HG02852 (cell line): ENCODE results near the gene HBS1L.
"Not testable (repeated sequence)": the region's sequence is repeated elsewhere in the genome, so short reads cannot be mapped to it uniquely, and the experiment has no call there.

Source experiments
- ATAC-seq: cut with Tn5 transposase; IDR thresholded peaks from one replicate; pipeline ENCODE4 v1.9.1; 2021; ENCODE audit warnings: mild to moderate bottlenecking, moderate library complexity; ENCODE audit not compliant: unreplicated experiment

HBS1L gene

DNA sequence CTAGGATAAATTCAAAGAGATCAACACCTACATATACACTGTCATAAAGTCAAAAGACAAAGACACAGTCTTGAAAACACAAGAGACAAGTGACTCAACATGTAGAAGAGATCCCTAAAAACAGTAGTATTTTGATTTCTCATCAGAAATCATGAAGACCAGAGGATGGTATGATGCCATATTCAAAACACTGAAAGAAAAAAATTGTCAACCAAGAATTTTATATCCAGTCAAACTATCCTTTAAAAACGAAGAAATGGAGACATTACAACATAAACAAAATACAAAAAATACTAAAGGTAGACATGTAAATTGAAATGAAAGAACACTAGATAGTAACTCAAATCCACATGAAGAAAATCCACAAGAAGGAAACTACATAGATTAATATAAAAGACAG, 27.3 kb upstream of the HBS1L start:
- no peak for ATAC-seq

GRCh38 chr6:135075018-135075417, 20.4 kb upstream of the HBS1L start:
- no peak for ATAC-seq

DNA sequence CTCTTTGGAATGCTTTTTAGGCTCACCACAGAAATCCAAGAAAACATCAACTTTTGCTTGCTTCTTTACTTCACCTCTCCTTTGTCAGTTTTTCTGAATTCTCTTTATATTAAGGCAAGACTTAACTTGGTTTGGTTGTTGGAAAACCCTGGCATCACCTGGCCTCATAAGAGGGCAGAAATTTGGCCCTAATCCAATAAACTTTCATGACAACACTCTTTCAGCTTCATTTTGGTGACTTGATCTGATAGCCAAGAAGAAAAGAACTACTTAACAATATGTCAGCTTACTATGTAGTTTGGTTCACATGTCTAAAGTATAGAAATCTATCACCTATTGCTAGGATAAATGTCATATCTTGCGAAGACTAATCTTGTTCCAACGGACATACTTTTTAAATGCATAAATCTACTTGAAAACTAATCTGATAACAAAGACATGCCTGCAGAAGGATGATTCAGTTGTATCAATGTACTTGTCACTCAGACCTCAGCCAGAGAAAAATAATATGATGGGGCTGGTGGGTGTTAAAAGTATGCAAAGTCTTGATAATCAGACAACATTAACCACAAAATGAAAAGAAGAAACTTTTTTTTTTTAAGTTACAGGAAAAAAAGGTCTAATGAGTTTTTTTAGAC, 19.3 kb upstream of the HBS1L start:
- ATAC-seq = no peak

DNA sequence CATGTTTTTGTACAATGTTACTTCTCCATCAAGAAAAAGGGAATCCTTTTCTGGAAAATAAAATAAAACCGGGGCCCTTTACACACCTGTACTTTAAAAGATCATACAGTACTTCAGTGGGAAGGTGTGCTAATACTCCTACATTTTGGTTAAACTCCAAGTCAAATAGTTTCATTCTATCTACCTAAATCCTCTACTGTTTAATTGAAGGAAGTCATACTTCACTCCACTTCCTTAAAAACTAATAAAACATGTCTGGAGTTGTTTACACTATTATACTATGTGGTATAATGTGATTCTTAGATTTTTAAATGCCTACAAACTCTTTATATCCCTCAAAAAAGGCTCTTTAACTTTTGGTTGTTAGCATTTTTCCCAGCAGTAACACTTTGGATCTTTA, 18.6 kb upstream of the HBS1L start:
- ATAC-seq = no peak

DNA sequence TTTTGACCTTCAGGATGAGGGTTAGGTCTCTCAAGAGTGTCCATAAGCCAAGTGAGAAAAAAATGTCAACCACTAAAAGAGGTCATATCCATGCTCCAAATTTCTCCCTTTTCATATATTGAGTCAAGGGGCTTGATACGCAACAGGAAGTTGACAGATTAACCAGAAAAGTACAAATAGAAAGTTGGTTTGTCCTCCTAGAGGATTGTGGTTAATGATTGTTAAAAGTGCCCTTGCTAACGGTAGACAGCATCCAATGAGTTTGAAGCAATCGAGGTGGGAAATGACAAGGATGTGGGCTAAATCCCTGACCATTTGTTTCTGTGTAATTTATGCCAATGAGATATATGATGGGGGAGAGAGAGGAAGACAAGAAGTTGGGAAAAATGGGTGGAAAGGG, 18.1 kb upstream of the HBS1L start:
- no peak for ATAC-seq

DNA sequence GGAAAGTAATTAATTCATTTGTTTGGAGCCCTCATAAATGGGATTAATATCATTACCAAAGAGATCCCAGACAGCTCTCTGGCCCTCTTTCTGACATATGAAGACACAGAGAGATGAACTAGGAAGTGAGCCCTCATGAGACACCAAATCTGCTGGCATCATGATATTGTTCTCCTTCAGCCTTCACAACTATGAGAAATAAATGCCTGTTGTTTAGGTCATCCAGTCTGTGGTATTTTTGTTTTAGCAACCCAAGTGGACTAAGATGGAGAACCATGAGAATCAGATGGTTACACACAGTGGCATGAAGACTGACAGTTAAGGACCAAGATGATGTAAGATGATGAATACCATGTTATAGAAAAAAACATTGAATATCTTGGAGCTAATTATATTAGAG, 16.9 kb upstream of the HBS1L start:
- ATAC-seq = no peak

DNA sequence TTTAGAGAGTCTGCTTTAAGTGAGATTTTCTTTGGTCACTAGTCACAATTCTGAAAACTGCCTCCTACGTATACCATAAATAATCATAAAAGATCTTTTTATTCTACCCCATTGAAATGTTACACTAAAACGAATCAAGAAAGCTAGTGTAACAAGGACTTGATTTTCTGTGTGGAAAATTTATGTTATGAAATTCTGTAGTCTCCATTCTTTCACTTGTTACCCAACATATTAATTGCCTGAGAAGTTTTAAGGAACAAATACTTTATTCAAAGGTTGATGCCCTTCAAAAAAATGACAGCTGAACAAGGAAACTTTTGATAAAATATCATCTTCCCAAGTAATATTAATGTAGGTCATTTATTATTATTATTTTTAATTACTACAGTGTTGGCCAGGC, 13.3 kb upstream of the HBS1L start:
- ATAC-seq = no peak

GRCh38 chr6:135066806-135067205, 12.2 kb upstream of the HBS1L start:
- ATAC-seq = no peak

- ATAC-seq = no peak
Measured at GRCh38 chr6:135066397-135066796, 11.8 kb upstream of the HBS1L start.

- no peak for ATAC-seq
Measured at GRCh38 chr6:135064586-135064985, 10.0 kb upstream of the HBS1L start.

DNA sequence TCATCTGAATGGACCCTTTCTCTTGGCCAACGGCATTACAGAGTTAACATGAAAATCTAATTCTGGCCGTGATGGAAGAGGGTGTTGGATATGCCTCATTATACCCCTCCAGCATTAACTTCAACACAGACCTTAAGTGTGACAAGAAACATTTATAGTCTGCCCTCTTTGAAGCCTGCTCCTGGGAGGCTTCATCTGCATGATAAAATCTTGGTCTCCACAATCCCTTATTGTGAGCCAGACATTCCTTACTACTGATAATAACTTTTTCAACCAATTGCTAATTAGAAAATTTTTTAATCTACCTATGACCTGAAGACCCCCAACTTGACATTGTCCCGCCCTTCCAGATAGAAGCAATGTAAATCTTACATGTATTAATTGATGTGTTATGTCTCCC, 9.3 kb upstream of the HBS1L start:
- ATAC-seq = no peak

GRCh38 chr6:135062735-135063134, 8.1 kb upstream of the HBS1L start:
- ATAC-seq = no peak

GRCh38 chr6:135060076-135060475, 5.5 kb upstream of the HBS1L start:
- ATAC-seq = no peak

- ATAC-seq = not testable (repeated sequence)
Measured at GRCh38 chr6:135058299-135058698, 3.7 kb upstream of the HBS1L start.

DNA sequence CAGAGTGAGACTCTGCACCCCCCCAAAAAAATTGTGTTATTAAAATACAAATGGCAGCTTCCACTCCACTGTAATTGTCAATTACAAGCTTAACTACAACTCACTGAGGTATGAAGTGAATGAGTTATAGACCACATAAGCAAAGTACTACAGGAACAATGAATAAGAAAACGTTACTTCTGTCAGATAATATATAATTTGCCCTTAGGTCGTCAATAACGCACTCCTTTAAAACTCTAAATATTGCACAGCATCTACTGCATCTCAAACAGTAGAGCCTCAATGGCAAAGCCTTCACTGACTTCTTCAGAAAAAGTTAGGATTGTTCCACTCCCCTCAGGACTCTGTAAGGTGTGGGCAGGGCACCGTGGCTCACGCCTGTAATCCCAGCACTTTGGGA, 2.0 kb upstream of the HBS1L start:
- ATAC-seq = no peak

- ATAC-seq = peak; percentile 7
Measured at GRCh38 chr6:135054226-135054568, 425 bp downstream of the HBS1L start.

- ATAC-seq = no peak
Measured at GRCh38 chr6:135053406-135053805, 1.2 kb downstream of the HBS1L start.

DNA sequence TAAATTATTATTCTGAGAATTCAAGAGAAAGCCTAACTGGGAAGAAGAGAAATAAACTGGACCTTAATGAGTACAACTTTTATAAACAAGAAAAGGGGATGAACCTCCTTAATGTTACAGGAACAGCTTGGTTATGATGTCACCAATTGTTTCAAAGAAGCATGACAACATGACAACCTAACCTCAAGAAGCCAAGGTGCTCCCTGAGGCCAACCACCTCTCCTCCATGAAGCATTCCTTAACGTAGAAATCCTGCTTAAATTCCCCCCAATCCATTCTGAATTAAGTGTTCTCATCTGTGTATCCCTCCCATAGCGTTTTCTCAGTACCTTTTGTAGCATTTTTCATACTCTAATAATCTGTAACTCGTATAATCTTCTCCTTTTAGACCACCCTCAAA, 1.7 kb downstream of the HBS1L start:
- ATAC-seq = no peak

GRCh38 chr6:135048915-135049314, 5.7 kb downstream of the HBS1L start:
- ATAC-seq = no peak

- no peak for ATAC-seq
Measured at GRCh38 chr6:135047336-135047735, 7.3 kb downstream of the HBS1L start.

DNA sequence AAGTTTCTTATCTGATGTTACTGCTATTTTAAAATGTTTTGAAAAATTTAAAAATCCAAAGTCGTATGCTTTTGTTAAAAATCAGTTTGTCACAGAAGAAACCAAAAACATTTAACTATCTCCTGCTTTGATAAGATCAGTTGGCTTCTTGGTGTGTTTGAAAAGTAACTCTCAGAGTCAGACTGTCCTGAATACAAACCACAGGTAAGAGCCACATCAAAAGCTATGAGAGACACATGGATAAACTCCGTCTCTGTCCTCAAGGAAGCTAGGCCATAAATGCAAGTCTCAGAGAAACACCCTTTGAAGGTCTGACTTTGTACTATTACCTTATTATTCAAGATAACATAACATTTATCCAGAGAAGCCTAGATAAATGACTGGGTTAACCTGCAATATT, 7.7 kb downstream of the HBS1L start:
- no peak for ATAC-seq

DNA sequence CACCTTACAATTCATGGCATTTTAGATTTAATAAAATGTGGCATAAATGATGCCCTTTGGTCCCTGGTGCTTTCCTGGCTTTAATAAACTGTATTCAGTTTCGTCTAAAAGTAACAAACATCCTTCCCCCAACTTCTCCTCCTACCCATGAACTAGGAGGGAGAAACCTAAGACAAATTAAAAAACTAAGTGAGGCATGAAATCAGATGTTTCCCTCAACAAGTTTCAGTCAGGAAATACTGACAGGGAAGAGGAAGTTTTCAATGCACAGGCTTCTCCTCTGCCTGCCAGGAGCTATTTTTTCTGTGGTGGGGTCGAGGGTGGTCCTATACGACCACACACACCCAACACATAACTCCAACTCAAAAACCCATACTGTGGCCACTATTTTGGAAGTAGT, 10.0 kb downstream of the HBS1L start:
- ATAC-seq = no peak

GRCh38 chr6:135043846-135044245, 10.8 kb downstream of the HBS1L start:
- no peak for ATAC-seq

GRCh38 chr6:135043364-135043763, 11.3 kb downstream of the HBS1L start:
- no peak for ATAC-seq
